K562 (cell line): ENCODE results near the gene C1QTNF12. TPM values are rescaled to one million over a fixed set of nuclear protein-coding genes. Genes with fewer than 3 reads are reported as not detected.

Experiments
- ATAC-seq: fragments of 200-7000 bp; cut with Tn5 transposase; 3 replicates; pipeline ENCODE4 v1.9.1; 2020; ENCODE audit warnings: moderate library complexity
- BruUV-seq: library from RNA; stranded (reverse); fragments of 400-500 nt; replicated peaks from 2 replicates; lab custom pipeline; 2021; lab: Mats Ljungman, UMichigan
- CTCF ChIA-PET: fragments of 300-600 bp; formaldehyde crosslinking; extraction: SDS; loops from one replicate; lab custom pipeline; 2021; ENCODE audit warnings: low intra/inter-chr PET ratio; lab: Yijun Ruan, JAX
- POLR2A ChIA-PET: fragments of 300-600, 350-650 bp; sonication (Branson Sonifier 250); formaldehyde crosslinking; extraction: SDS; loops from one replicate; lab custom pipeline; 2021; ENCODE audit warnings: antibody characterized with exemption, inconsistent platforms; lab: Yijun Ruan, JAX
- DNase-seq, 4 experiments: peaks; one replicate each; pipeline versions ENCODE4 v3.0.0 to v3.0.0-alpha.2; 2011 to 2018; ENCODE audit warnings: low spot score in 3 of 4, mixed read lengths in 3 of 4; ENCODE audit errors: extremely low read depth in 1 of 4
- FAIRE-seq: peaks from 2 replicates; lab custom pipeline; 2011; peaks lifted over from hg19 to GRCh38; lab: Jason Lieb, UNC
- H2AFZ ChIP-seq: 2 replicates; pipeline ENCODE4 v1.6.0; 2011; ENCODE audit warnings: low read depth, low read length, control low read depth, inconsistent platforms
- H3K27ac ChIP-seq: fragments of 200-600 bp; 3 replicates; pipeline ENCODE4 v1.8.0; 2011; ENCODE audit warnings: low read depth, mild to moderate bottlenecking, control low read depth, inconsistent platforms, low read length, moderate library complexity, mixed read lengths; ENCODE audit errors: extremely low read depth
- H3K27me3 ChIP-seq, 2 experiments: fragments of 300-600 bp in 1 of 2; 2 replicates in 1 of 2; 3 replicates in 1 of 2; pipeline versions ENCODE4 v1.6.0 to v1.8.0; 2011; ENCODE audit warnings: inconsistent platforms in 2 of 2, low read length in 2 of 2, mild to moderate bottlenecking in 1 of 2, mixed read lengths in 1 of 2, moderate library complexity in 1 of 2; ENCODE audit not compliant: control insufficient read depth in 2 of 2, insufficient read depth in 2 of 2
- H3K36me3 ChIP-seq: fragments of 300-600 bp; 3 replicates; pipeline ENCODE4 v1.8.0; 2011; ENCODE audit warnings: mild to moderate bottlenecking, low read length, inconsistent platforms; ENCODE audit not compliant: control insufficient read depth, insufficient read depth
- H3K4me1 ChIP-seq, 2 experiments: fragments of 200-600 bp in 1 of 2; replicated peaks in 1 of 2; 2 replicates in 1 of 2; 3 replicates in 1 of 2; pipeline versions ENCODE4 v1.5.1 to v1.8.0; 2011; ENCODE audit warnings: inconsistent platforms in 2 of 2, low read length in 2 of 2, mild to moderate bottlenecking in 1 of 2, mixed read lengths in 1 of 2, moderate library complexity in 1 of 2; ENCODE audit not compliant: control insufficient read depth in 2 of 2, insufficient read depth in 2 of 2
- H3K4me2 ChIP-seq: 2 replicates; pipeline ENCODE4 v1.6.1; 2011; ENCODE audit warnings: low read length, control low read depth, inconsistent platforms, mixed read lengths; ENCODE audit not compliant: insufficient read depth
- H3K4me3 ChIP-seq: fragments of 200-600 bp; sonication (generic), shearing (Covaris generic); 2 replicates; pipeline ENCODE4 v1.5.1; 2016; ENCODE audit warnings: control low read depth, inconsistent platforms
- H3K79me2 ChIP-seq: fragments of 200-600 bp; 3 replicates; pipeline ENCODE4 v1.8.0; 2011; ENCODE audit warnings: low read length, inconsistent platforms; ENCODE audit not compliant: control insufficient read depth, insufficient read depth
- H3K9ac ChIP-seq, 2 experiments: 2 replicates each; pipeline versions ENCODE4 v1.6.0 to v1.6.1; 2011; ENCODE audit warnings: low read depth in 2 of 2, low read length in 2 of 2, control low read depth in 1 of 2, inconsistent platforms in 1 of 2, mild to moderate bottlenecking in 1 of 2, mixed read lengths in 1 of 2; ENCODE audit not compliant: insufficient read depth in 1 of 2
- H3K9me1 ChIP-seq: one replicate; pipeline ENCODE4 v1.6.0; 2011; ENCODE audit warnings: inconsistent platforms, mild to moderate bottlenecking, low read length, moderate library complexity; ENCODE audit not compliant: control insufficient read depth, insufficient read depth
- H3K9me3 ChIP-seq: replicated peaks from 2 replicates; pipeline ENCODE4 v1.5.1; 2011; ENCODE audit warnings: low read depth, low read length, inconsistent platforms; ENCODE audit not compliant: control insufficient read depth, insufficient read depth
- H4K20me1 ChIP-seq: replicated peaks from 2 replicates; pipeline ENCODE4 v1.6.1; 2011; ENCODE audit warnings: low read length, inconsistent platforms, mixed read lengths; ENCODE audit not compliant: control insufficient read depth, insufficient read depth
- ARID2 ChIP-seq: fragments of 450-650 bp; IDR thresholded peaks from 2 replicates; pipeline ENCODE4 v1.6.1; 2017; ENCODE audit warnings: antibody characterized with exemption, mild to moderate bottlenecking
- ATF7 ChIP-seq: fragments of 450-650 bp; IDR thresholded peaks from 2 replicates; pipeline ENCODE4 v1.7.1; 2014; ENCODE audit warnings: mild to moderate bottlenecking, moderate library complexity
- CC2D1A ChIP-seq: fragments of 450-650 bp; IDR thresholded peaks from 2 replicates; pipeline ENCODE4 v1.6.1; 2017; ENCODE audit warnings: mild to moderate bottlenecking
- HNRNPLL ChIP-seq: fragments of 200-400 bp; formaldehyde crosslinking; IDR thresholded peaks from 2 replicates; pipeline ENCODE4 v1.6.1; 2017; ENCODE audit warnings: low read length, low read depth, mild to moderate bottlenecking; ENCODE audit not compliant: poor library complexity, severe bottlenecking
- KDM1A ChIP-seq, 2 experiments: fragments of 450-650 bp; IDR thresholded peaks; 2 replicates each; pipeline ENCODE4 v1.6.1; 2016; ENCODE audit warnings: mild to moderate bottlenecking in 2 of 2
- MTA1 ChIP-seq: fragments of 450-650 bp; IDR thresholded peaks from 2 replicates; pipeline ENCODE4 v1.6.1; 2017; ENCODE audit warnings: borderline replicate concordance
- MTF1 ChIP-seq: fragments of 250-450 bp; sonication (Bioruptor Pico); IDR thresholded peaks from 2 replicates; pipeline ENCODE4 v1.9.0; 2021; ENCODE audit warnings: moderate library complexity, mild to moderate bottlenecking, inconsistent platforms, borderline replicate concordance
- NR3C1 ChIP-seq: sonication (generic); formaldehyde crosslinking; IDR thresholded peaks from 2 replicates; pipeline ENCODE4 v1.8.1; 2022; ENCODE audit warnings: missing genetic modification reagents
- POLR3A ChIP-seq: IDR thresholded peaks from 2 replicates; pipeline ENCODE4 v1.6.1; 2011; ENCODE audit warnings: borderline replicate concordance, mild to moderate bottlenecking, moderate library complexity; ENCODE audit not compliant: insufficient read length, insufficient read depth; ENCODE audit errors: extremely low read depth
- PRDM10 ChIP-seq: fragments of 450-650 bp; IDR thresholded peaks from 2 replicates; pipeline ENCODE4 v1.6.1; 2018; ENCODE audit not compliant: partially characterized antibody
- RNF2 ChIP-seq: sonication (generic); IDR thresholded peaks from 2 replicates; pipeline ENCODE4 v1.6.1; 2016
- SMAD2 ChIP-seq: fragments of 150-350 bp; IDR thresholded peaks from 2 replicates; pipeline ENCODE4 v1.6.1; 2014; ENCODE audit warnings: low read depth, mild to moderate bottlenecking, low read length
- SRSF3 ChIP-seq: fragments of 200-400 bp; formaldehyde crosslinking; IDR thresholded peaks from 2 replicates; pipeline ENCODE4 v1.6.1; 2016; ENCODE audit warnings: mild to moderate bottlenecking, low read length, moderate library complexity; ENCODE audit not compliant: insufficient read depth
- ZC3H8 ChIP-seq: fragments of 450-650 bp; IDR thresholded peaks from 2 replicates; pipeline ENCODE4 v1.6.1; 2017
- ZNF696 ChIP-seq: fragments of 250-450 bp; sonication (Bioruptor Pico); conservative IDR thresholded peaks from 2 replicates; pipeline ENCODE4 v1.4.0; 2020; ENCODE audit warnings: mild to moderate bottlenecking, moderate library complexity
- WGBS: fragments of 100-300 bp; shearing (Covaris generic); methylation state at CpG from one replicate; pipeline ENCODE4 v1.1.6; 2016; ENCODE audit warnings: low coverage, mixed read lengths; ENCODE audit not compliant: insufficient coverage; ENCODE audit errors: missing lambda C conversion rate; 5-methylcytosine and 5-hydroxymethylcytosine counted together
- in situ Hi-C: fragments of 300-500 bp; cut with MboI; formaldehyde crosslinking; loops from 4 replicates; pipeline ENCODE4 v1.15.0; 2018; ENCODE audit warnings: inconsistent platforms, mixed read lengths
- intact Hi-C: fragments of 100-400 bp; cut with micrococcal nuclease; formaldehyde crosslinking; loops from 2 replicates; pipeline ENCODE4 v1.14.2; 2022
- polyA plus RNA-seq, 8 experiments: library from polyadenylated mRNA; depleted of rRNA in 4 of 8; stranded (reverse) in 5 of 8; unstranded in 3 of 8; fragments of >200 nt; fragmentation: Nextera tagmentation in 2 of 8; fragmentation: Illumina TruSeq in 1 of 8; extraction: Ambion mirVana in 2 of 8; extraction: Trizol in 1 of 8; gene quantifications; 2 replicates each; pipeline versions ENCODE4 v1.2.1 to v1.2.3, GENCODE V29; 2011 to 2014; ENCODE audit warnings: inconsistent platforms in 1 of 8, missing spikeins in 1 of 8
- total RNA-seq, 7 experiments: library from RNA; depleted of rRNA in 6 of 7; stranded (reverse); fragments of >200 nt in 6 of 7; fragmentation: Illumina TruSeq in 2 of 7; extraction: Trizol in 2 of 7; gene quantifications; 2 replicates each; pipeline versions ENCODE4 v1.2.1 to v1.2.3, GENCODE V29; 2011 to 2021; ENCODE audit warnings: low replicate concordance in 1 of 7
- TF ChIP-seq, protein P1 (sequence below): fragments of 250-450 bp; sonication (Bioruptor Pico); IDR thresholded peaks from 2 replicates; pipeline ENCODE4 v1.4.0; 2020; ENCODE audit warnings: mild to moderate bottlenecking, moderate library complexity

Gene C1QTNF12
- total and polyA plus RNA-seq, 9 of the 15 experiments (the other 6 are each of a cell fraction or from before 2014, with no cell fraction given), result 0.11 to 4.3 (median 0.93) TPM; not detected in 3

DNA sequence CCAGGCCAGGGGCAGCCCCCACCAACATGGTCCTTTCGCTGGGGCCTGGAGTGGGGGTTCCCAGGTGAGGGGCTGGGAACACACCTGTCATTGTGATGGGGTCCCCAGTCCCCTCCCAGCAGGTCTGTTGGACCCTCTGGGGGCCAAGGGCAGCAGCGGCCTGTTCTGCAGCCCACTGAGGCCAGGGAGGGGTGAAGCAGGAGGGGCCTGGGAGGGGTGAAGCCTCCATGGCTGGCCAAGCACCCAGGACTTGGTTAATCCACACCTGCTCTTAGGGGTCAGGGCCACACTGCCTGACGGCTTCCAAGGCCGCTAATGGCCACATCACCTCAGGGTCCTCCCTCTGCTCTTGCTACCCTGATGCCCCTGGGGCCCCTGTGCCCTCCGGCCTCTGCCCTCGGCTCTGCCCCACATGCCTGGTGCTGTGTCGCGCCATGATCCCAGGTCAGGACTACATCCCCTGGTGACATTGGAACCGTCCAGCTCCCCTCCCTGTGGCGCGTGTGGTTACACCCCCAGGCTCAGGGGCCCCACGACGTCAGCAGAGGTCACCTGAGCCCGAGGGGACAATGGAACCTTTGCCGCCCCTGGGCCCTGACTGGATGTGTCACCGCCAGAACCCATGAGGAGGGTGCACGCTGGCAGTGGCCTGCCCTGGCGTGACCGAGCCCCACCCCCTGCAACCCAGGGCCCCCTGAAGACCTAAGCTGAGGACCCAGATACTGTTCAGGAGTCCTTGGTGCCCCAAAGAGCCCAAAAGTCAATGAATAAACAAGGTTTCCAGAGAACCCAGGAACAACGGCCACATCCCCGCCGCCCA is 47.2 kb downstream of the C1QTNF12 start:
- CTCF ChIA-PET, result no interaction called here
- WGBS, result 60% methylated on average over 19 of the region's 22 CpGs
- POLR2A ChIA-PET, result interaction anchor here (0.7 to 1.5 kb wide), 4 partner anchors 13 to 32 kb away, joined by 3 to 4 read pairs (median 4); partner anchors contain the start of genes B3GALT6 and SDF4
- TF ChIP-seq MTA1 (no peak), ZC3H8 (no peak), ATF7 (peak; percentile 36; the same call in 1 of the 2 replicates), MTF1 (no peak), PRDM10 (peak; percentile 94), HNRNPLL (no peak), NR3C1 (no peak), CC2D1A (no peak), RNF2 (no peak), SMAD2 (no peak), ZNF696 (CRISPR knock-in tag) (no peak), POLR3A (no peak), KDM1A (IDR thresholded peaks at IDR 0.05) (no peak), ARID2 (no peak), SRSF3 (no peak)
- TF ChIP-seq, protein P1, sequence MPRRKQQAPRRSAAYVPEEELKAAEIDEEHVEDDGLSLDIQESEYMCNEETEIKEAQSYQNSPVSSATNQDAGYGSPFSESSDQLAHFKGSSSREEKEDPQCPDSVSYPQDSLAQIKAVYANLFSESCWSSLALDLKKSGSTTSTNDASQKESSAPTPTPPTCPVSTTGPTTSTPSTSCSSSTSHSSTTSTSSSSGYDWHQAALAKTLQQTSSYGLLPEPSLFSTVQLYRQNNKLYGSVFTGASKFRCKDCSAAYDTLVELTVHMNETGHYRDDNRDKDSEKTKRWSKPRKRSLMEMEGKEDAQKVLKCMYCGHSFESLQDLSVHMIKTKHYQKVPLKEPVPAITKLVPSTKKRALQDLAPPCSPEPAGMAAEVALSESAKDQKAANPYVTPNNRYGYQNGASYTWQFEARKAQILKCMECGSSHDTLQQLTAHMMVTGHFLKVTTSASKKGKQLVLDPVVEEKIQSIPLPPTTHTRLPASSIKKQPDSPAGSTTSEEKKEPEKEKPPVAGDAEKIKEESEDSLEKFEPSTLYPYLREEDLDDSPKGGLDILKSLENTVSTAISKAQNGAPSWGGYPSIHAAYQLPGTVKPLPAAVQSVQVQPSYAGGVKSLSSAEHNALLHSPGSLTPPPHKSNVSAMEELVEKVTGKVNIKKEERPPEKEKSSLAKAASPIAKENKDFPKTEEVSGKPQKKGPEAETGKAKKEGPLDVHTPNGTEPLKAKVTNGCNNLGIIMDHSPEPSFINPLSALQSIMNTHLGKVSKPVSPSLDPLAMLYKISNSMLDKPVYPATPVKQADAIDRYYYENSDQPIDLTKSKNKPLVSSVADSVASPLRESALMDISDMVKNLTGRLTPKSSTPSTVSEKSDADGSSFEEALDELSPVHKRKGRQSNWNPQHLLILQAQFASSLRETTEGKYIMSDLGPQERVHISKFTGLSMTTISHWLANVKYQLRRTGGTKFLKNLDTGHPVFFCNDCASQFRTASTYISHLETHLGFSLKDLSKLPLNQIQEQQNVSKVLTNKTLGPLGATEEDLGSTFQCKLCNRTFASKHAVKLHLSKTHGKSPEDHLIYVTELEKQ (CRISPR knock-in tag), result no peak

More for the DNA sequence above, 47.2 kb downstream of the C1QTNF12 start:
- H2AFZ ChIP-seq, result no peak overlapping the region
- no peaks in the 10 kb centered on the region for H3K79me2 ChIP-seq
- no peaks in the 10 kb centered on the region for H3K36me3 ChIP-seq
- no peak overlapping the region for H3K4me2 ChIP-seq
- DNase-seq (peak in 1 of 4 experiments; percentile 34), ATAC-seq (no peak), FAIRE-seq (no peak)
- H3K9me1 ChIP-seq, result no peaks in the 10 kb centered on the region
- no peaks in the 10 kb centered on the region for H4K20me1 ChIP-seq
- H3K9me3 ChIP-seq, result peaks cover 6% of the 10 kb centered on the region; the same call in 1 of the 2 replicates
- no peaks in the 10 kb centered on the region; a peak in 1 of 5 replicates for H3K27me3 ChIP-seq
- intact Hi-C loops, result no loop called here
- no peak overlapping the region for H3K27ac ChIP-seq
- H3K9ac ChIP-seq, result peak overlapping the region in 1 of 2 experiments; percentile 67; a peak in 2 of 4 replicates
- in situ Hi-C loops, result no loop called here
- BruUV-seq, result no TSS peak
- no peak overlapping the region for H3K4me3 ChIP-seq
- H3K4me1 ChIP-seq, result peaks cover 0 to 69% of the 10 kb centered on the region in 2 experiments; a peak in 4 of 5 replicates
